GM18873 (cell line): Measurements from ENCODE around the gene RFK.
"Not testable (repeated sequence)": the region's sequence is repeated elsewhere in the genome, so short reads cannot be mapped to it uniquely, and the experiment has no call there.

ENCODE experiments used
- ATAC-seq: cut with Tn5 transposase; IDR thresholded peaks from one replicate; pipeline ENCODE4 v1.9.1; 2021; ENCODE audit warnings: mild to moderate bottlenecking, moderate library complexity, moderate number of reproducible peaks; ENCODE audit not compliant: unreplicated experiment, low FRiP score

Gene RFK

DNA sequence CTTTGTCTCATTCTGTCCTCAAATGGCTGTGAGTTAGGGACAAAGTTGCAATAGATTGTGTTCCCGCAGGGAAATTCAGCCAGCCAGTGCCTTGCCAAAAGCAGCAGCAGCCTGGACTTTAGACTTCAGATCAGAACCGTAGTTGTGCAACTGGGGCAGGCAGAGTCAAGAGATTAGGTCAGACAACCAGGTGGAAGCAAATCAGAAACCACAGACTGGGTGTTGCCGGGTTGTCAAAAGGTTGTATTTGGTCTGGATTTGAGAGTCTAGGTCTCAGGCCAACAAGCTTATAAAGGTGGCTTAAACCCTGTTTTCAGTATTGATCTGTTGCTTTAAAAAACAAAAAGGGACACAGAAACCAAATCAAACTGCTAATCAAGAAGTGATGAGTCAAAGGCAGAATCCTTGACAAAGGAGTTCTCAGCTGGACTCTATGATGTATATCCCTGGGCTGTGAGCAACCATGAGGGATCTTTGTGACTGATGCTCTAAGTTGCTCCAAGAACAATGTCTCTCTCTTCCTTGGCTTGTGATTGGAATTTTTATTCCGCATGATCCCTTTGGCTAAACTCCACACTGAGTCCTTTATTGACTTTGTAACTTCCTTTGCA is 20.9 kb downstream of the RFK start:
- no peak for ATAC-seq

DNA sequence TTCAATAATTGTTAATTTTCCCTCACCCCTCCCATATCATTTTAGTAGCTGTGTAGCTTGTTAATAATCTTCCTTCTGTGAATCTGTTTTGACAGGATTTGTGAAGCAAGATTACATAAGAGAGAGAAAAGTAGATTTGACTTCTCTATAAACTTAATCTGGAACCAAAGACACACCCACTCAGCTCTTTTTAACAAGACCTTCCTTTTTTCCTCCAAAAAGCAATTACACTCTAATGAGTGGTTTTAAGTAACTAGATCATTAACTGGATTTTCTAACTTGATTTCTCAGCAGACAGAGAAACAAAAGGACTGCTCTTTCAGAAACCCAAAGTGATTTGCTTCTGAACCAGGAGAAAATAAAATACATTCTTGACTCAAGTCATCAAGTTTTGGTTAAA is 21.9 kb downstream of the RFK start:
- no peak for ATAC-seq

DNA sequence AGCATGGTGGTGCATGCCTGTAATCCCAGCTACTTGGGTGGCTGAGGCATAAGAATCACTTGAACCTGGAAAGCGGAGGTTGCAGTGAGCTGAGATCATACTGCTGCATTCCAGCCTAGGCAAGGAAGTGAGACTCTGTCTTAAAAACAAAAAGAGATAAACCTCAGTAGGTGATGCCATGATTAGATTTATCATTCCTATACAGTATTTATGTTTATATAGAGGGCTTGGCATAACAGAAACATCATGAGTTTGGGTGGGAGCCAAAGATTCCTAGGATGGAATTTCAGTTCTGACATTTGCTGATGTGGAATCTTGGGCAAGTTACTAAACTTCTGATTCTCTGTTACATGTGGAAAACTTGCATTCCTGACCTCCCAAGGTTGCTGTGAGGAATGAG is 22.3 kb downstream of the RFK start:
- ATAC-seq: no peak

DNA sequence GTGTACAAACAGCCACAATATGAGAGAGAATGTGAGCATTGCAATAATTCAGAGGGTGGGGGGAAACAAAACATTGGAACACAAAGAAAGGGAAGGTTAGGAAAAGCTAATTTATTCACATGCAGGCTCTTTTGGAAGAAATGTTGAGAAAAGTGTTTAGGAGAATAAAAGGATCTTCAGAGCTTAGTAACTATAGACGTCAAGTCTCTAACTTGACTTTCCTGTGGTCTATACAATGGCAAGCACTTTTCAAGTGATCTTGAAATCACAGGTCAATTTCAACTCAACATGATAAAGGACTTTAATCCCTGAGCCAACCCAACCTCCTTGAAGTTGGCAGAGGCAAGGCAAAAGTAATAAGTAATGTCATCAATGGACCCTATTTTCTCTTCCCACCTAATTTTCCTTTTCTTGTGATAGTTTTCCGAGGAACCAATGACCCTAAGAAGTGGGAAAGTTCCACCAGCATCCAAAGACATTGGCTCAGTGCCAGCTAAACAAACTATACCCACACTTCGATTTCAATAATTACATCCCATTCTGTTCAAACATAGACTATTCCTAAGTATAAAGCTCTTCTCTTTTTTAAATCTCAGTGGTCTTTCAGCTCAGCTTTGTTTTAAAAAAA is 23.7 kb downstream of the RFK start:
- no peak for ATAC-seq

DNA sequence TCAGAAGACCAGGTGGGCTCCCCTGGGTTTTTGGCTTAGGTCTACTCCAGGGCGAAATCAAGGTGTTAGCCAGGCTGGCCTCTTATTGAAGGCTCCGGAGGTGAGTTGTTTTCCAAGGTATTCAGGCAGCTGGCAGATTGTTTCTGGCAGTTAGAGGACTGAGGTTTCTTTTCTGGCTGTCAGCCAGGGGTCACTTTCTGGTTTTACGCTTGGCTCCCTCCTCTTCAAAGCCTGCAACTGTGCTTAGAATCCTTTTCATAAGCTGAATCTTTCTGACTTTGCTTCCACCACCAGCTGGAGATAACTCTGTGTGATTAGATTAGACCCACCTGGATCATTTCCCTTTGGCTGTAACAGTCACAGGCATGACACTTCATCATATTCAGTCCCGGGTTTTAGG is 24.6 kb downstream of the RFK start:
- no peak for ATAC-seq

DNA sequence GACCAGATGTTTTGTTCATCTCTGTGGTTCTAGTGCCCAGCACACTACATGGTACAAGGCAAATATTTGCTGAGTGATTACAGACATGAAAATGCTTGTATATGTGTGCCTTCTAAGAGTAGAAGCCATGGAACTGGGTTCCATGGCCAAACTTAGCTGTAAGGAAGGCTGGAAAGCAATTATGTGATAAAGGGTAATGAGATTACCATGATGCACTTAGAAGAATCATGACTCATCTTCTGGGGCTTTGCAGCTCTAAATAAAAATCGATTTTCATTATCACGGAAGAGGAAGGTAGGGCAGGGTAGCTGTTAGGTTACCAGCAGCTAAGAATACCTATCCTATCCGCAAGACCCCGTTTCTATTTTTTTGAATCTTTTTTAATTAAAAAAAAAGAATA is 28.0 kb downstream of the RFK start:
- ATAC-seq: no peak

DNA sequence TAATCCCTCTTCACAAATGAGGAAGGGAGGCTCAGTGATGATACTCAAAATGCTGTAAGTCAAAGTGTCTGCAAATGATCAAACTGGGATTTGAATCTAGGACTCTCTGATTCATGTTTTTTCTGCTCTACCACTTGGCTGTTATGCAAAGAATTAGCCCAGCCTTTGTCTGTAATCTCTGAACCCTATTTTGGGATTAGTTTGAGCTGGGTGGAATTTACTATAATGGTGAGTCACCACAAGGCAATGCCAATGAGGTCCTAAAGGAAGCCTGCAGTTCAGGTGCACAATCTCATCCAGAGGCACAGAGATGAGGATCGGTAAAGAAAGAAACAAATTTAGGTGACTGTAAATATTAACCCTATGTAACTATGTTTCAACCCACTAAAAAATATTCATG is 29.2 kb downstream of the RFK start:
- ATAC-seq: no peak

DNA sequence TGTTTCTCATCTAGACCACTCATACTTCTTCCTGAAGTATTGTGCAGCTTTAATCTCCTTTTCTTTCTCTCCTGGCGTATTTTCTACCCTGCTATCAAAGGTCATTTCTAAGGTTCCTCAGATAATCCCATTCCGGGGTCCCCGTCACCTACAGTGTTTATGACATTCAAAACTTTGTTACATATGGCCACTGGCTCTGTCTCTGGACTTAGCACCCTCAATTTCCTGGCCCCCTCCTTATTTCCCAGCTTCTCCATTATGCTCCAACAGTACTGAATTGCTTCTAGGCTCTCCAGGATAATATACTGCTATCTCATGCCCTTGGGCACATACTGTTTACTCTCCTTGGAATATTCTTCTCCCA is 31.2 kb downstream of the RFK start:
- ATAC-seq: no peak

DNA sequence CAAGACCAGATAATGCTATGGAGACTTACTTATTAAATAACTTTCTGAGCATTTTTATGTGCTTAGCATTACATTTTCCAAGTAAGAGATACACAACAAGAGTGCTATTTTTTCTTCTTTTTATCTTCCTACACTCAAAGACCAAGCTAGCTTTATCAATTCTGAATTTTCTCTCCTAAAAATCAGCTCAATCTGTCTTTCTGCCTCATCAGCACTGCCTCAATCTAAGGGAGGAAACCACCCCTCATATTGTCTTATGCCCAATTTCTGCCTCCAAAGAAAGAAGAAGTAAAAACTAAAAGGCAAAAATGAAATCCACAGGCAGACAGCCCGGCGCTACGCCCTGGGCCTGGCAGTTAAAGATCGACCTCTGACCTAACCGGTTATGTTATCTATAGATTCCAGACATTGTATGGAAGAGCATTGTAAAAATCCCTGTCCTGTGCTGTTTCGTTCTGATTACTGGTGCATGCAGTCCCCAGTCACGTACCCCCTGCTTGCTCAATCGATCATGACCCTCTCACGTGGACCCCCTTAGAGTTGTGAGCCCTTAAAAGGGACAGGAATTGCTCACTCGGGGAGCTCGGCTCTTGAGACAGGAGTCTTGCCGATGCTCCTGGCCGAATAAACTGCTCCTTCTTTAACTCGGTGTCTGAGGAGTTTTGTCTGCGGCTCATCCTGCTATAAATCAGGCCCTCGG is 31.7 kb downstream of the RFK start:
- not testable (repeated sequence) for ATAC-seq

DNA sequence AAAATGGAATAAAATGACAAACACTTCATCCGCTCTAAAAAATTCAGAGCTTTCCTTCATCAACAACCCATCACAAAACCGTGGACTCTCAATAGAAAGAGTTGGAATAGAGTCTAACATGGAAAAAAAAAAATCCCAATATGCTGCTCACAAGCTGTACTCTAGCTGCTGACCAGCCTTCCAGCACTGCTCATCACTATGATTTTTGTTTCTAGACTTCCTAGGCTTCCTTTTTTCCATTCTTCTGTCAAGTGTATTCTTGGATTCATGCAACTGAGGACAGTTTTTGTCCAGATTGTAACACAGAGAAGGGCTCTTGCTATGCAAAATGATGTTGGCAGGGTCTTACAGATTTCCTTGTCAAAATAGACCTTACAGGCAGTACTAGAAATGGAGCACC is 34.5 kb downstream of the RFK start:
- ATAC-seq: no peak

DNA sequence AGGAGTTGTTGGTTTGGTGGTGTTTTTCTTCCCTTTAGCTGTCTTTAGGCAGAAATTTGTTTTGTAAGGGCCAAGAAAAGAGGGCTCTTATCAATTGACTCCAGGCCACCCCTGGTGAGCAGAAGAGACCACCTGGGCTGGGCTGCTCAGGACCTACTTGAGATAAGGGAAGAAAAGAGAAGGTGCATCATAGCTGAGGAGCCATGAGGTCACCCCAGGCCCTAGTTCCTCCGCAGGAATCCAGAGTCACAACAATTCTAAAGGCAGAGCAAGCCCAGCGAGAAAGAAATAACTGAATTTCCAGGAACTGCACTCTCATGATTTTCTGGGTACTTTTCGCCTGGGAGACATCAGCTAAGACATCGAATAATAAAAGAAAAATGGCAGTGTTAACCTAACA is 34.9 kb downstream of the RFK start:
- no peak for ATAC-seq

DNA sequence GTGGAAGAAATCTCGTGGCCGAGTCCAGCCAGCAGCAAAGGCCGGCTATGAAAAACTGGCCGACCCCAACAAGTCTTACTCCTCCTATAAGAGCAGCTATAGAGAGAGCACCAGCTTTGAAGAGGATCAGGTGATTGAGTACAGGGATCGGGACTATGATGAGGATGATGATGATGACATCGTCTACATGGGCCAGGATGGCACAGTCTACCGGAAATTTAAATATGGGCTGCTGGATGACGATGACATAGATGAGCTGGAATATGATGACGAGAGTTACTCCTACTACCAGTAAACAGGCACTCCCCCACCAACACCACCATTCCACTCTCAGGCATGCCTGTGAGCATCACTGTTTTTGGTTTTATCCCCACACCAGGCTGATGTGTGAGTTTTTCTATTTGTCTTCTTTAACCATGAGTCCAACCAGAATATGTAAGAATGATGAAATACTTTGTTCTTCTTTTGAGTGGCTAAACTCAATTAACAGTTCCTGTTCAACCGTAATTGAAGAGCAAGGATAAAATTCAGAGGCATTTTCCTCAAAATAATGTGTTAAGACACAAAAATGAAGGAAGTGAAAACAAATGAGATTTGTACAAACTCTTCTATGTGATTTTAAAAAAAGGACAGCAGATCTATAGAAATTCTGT is 35.5 kb downstream of the RFK start:
- no peak for ATAC-seq

DNA sequence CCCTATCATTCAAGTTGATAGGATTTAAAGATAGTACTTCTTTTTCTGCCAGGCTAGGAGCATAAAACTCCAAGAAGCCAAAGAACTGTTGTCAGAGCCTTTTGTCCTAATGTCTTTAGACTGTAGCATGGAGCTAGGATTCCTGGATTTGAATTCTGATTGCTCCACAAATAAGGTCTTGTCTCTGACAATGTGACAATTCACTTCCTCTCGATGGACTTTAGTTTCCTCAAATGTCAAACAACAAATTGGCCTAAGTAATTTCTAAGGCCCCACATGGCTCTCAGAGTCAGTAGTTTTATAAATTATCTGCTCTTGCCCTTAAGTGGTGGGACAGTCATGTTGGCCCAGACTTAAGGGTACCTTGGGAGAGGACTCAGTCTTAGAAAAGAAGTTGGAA is 36.7 kb downstream of the RFK start:
- no peak for ATAC-seq

DNA sequence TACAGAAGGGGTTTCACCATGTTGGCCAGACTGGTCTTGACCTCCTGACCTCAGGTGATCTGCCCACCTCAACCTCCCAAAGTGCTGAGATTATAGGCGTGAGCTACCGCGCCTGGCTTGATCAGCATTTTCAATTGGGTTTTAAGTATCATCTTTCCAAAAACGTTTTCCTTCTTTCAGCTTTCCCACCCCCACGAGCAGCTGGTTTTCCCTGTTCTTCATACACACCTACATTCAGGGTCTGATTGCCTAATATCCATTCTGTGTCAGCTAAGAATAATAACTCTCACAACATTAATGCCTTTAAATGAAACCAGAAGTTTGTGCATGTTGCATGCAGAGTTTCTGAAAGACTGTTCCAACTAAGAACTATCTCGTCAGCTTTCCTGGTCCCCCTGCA is 38.3 kb downstream of the RFK start:
- no peak for ATAC-seq

DNA sequence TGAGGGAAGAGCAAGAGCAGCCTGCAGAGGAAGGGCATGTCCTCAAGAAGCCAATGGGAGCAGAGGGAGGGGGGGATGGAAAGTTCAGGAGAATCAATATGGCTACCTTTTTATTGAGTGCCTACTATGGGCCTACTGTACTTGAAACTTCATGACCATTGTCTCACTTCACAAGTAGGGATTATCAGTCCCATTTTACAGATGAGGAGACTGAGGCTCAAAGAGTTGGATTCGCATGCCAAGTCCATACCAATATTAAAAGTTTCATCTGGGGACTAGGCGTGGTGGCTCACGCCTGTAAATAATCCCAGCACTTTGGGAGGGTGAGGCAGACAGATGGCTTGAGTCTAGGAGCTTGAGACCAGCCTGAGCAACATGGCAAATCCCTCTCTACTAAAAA is 40.0 kb downstream of the RFK start:
- no peak for ATAC-seq

DNA sequence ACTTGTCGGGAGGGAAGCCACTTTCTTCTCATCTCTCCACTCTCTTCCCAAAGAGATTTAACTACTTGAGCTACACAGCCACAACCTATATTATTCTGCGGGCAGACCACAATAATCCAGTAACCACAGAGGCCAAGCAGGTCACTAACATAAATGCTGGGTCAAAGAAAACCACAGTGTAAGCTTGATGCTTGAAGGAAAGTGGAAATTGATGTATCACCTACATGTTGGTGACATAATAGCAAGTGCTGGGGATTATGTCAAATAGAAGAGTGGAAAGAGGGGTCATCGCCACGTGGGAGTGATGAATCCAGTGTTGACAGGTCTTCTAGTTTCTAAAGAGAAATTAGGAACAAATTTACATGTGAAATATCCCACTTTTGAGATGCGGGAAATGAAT is 40.9 kb downstream of the RFK start:
- no peak for ATAC-seq

DNA sequence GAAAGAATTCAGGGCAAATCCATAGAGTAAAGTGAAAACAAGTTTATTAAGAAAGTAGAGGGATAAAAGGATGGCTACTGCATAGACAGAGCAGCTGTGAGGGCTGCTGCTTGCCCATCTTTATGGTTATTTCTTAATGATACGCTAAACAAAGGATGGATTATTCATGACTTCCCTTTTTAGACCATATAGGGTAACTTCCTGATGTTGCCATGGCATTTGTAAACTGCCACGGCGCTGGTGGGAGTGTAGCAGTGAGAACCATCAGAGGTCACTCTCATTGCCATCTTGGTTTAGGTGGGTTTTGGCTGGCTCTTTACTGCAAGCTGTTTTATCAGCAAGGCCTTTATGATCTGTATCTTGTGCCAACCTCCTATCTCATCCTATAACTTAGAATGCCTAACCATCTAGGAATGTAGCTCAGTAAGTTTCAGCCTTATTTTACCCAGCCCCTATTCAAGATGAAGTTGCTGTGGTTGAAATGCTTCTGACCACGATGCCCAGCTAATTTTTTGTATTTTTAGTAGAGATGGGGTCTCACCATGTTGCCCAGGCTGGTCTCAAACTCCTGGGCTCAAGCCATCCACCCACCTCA is 42.1 kb downstream of the RFK start:
- no peak for ATAC-seq

DNA sequence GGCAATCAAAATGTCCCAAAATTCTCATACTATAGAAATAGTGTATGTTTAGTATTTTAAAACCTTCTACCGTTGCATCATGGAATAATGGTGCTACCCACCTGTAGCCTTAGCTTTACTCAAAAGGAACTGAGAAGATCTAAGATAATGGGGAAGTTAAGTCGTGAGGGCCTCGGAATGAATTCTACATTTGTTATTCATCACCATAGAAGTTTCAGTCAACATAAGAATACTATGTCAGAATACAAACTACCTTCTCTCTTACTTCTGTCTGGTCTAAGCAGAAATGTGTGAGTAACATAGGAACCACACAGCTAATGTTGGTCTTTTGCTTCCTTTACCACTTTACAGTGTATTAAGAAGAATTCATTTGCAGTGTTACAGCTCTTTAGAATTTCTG is 43.2 kb downstream of the RFK start:
- ATAC-seq: no peak

DNA sequence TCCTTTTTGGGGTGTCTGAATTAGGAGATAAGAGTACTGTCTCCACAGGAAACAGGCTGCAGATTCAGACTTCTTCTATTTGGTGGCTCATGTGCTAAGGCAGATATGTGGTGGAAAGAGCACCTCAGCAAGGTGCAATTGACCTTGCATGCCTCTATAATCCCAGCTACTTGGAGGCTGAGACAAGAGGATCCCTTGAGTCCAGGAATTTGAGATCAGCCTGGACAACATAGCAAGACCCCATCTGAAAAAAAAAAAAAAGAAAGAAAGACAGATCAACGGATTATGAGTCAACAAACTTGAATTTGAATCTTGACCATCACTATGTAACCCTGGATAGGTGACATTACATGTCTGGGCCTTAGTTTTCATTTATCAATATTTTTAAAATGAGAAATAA is 44.4 kb downstream of the RFK start:
- no peak for ATAC-seq

DNA sequence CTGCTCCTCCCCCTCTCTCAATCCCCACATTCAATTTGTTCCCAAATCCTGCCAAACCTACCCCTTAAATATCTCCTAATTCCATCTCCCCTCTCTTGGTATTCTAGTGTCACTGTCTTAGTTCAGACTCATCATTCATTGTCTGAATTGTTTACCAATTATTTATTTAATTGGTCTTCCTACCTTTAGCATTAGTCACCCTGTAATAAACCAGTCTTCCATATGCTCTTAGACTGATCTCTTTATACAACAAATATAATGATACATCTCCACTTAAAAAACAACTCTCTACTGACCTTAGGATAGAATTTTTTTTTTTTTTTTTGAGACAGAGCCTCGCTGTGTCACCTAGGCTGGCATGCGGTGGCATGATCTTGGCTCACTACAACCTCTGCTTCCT is 51.4 kb downstream of the RFK start:
- no peak for ATAC-seq

DNA sequence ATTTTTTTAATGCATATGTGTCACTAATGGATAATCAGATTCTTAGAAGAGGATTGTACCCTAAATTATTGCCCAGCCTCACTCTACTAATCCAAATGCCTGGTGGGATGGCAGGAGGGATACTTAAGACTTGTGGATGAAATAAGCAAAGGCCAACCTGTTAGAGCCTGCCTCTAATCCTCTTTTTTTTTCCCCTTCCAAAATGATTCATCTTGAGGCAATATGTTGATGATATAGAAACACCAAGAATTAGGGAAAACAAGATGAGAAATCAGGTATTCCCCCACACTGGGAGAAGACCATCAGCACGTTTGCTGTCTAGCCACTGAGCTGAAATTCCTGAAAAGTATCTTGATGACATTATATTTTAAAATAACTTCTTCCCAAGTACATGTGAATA is 52.0 kb downstream of the RFK start:
- no peak for ATAC-seq
